Effector CD8-positive, alpha-beta T cell (primary cell): ENCODE data around the gene STK32B.

Experiments
- DNase-seq: peaks from one replicate; lab custom pipeline; 2025; lab: John Stamatoyannopoulos, UW

Gene STK32B

GRCh38 chr4:5470318-5471198, 419.3 kb downstream of the STK32B start:
- no peak for DNase-seq

GRCh38 chr4:5471206-5471605, 419.9 kb downstream of the STK32B start:
- DNase-seq = no peak

GRCh38 chr4:5471691-5472090, 420.4 kb downstream of the STK32B start:
- no peak for DNase-seq

GRCh38 chr4:5472160-5472591, 420.9 kb downstream of the STK32B start:
- no peak for DNase-seq

- DNase-seq = no peak
Measured at GRCh38 chr4:5473125-5473524, 421.8 kb downstream of the STK32B start.

GRCh38 chr4:5474756-5475155, 423.5 kb downstream of the STK32B start:
- DNase-seq = no peak

- DNase-seq = no peak
Measured at GRCh38 chr4:5477613-5478012, 426.3 kb downstream of the STK32B start.

GRCh38 chr4:5478169-5478568, 426.9 kb downstream of the STK32B start:
- DNase-seq = no peak

GRCh38 chr4:5478697-5479096, 427.4 kb downstream of the STK32B start:
- no peak for DNase-seq

GRCh38 chr4:5479518-5480060, 428.3 kb downstream of the STK32B start:
- DNase-seq = no peak

GRCh38 chr4:5488413-5488812, 437.1 kb downstream of the STK32B start:
- no peak for DNase-seq

- DNase-seq = no peak
Measured at GRCh38 chr4:5489260-5489659, 438.0 kb downstream of the STK32B start.

- no peak for DNase-seq
Measured at GRCh38 chr4:5497489-5497888, 446.2 kb downstream of the STK32B start.

- no peak for DNase-seq
Measured at GRCh38 chr4:5500165-5500564, 448.9 kb downstream of the STK32B start.

- no peak for DNase-seq
Measured at GRCh38 chr4:5503336-5503936, 452.2 kb downstream of the STK32B start.

- DNase-seq = no peak
Measured at GRCh38 chr4:5504486-5504885, 453.2 kb downstream of the STK32B start.

GRCh38 chr4:5510504-5510903, 459.2 kb downstream of the STK32B start:
- no peak for DNase-seq

- no peak for DNase-seq
Measured at GRCh38 chr4:5511791-5512190, 460.5 kb downstream of the STK32B start.

- DNase-seq = no peak
Measured at GRCh38 chr4:5515646-5516045, 464.4 kb downstream of the STK32B start.

- no peak for DNase-seq
Measured at GRCh38 chr4:5517372-5517771, 466.1 kb downstream of the STK32B start.

GRCh38 chr4:5524446-5525299, 473.4 kb downstream of the STK32B start:
- no peak for DNase-seq
